K562 (cell line): ENCODE measurements around the gene AICDA. TPM values are rescaled to one million over a fixed set of nuclear protein-coding genes. Genes with fewer than 3 reads are reported as not detected.

Source experiments
- ATAC-seq: fragments of 200-7000 bp; cut with Tn5 transposase; 3 replicates; pipeline ENCODE4 v1.9.1; 2020; ENCODE audit warnings: moderate library complexity
- BruUV-seq: library from RNA; stranded (reverse); fragments of 400-500 nt; replicated peaks from 2 replicates; lab custom pipeline; 2021; lab: Mats Ljungman, UMichigan
- CTCF ChIA-PET: fragments of 300-600 bp; formaldehyde crosslinking; extraction: SDS; loops from one replicate; lab custom pipeline; 2021; ENCODE audit warnings: low intra/inter-chr PET ratio; lab: Yijun Ruan, JAX
- POLR2A ChIA-PET: fragments of 300-600, 350-650 bp; sonication (Branson Sonifier 250); formaldehyde crosslinking; extraction: SDS; loops from one replicate; lab custom pipeline; 2021; ENCODE audit warnings: antibody characterized with exemption, inconsistent platforms; lab: Yijun Ruan, JAX
- DNase-seq, 4 experiments: peaks; one replicate each; pipeline versions ENCODE4 v3.0.0 to v3.0.0-alpha.2; 2011 to 2018; ENCODE audit warnings: low spot score in 3 of 4, mixed read lengths in 3 of 4; ENCODE audit errors: extremely low read depth in 1 of 4
- FAIRE-seq: peaks from 2 replicates; lab custom pipeline; 2011; peaks lifted over from hg19 to GRCh38; lab: Jason Lieb, UNC
- H2AFZ ChIP-seq: 2 replicates; pipeline ENCODE4 v1.6.0; 2011; ENCODE audit warnings: low read depth, low read length, control low read depth, inconsistent platforms
- H3K27ac ChIP-seq: fragments of 200-600 bp; 3 replicates; pipeline ENCODE4 v1.8.0; 2011; ENCODE audit warnings: low read depth, mild to moderate bottlenecking, control low read depth, inconsistent platforms, low read length, moderate library complexity, mixed read lengths; ENCODE audit errors: extremely low read depth
- H3K27me3 ChIP-seq, 2 experiments: fragments of 300-600 bp in 1 of 2; 2 replicates in 1 of 2; 3 replicates in 1 of 2; pipeline versions ENCODE4 v1.6.0 to v1.8.0; 2011; ENCODE audit warnings: inconsistent platforms in 2 of 2, low read length in 2 of 2, mild to moderate bottlenecking in 1 of 2, mixed read lengths in 1 of 2, moderate library complexity in 1 of 2; ENCODE audit not compliant: control insufficient read depth in 2 of 2, insufficient read depth in 2 of 2
- H3K36me3 ChIP-seq: fragments of 300-600 bp; 3 replicates; pipeline ENCODE4 v1.8.0; 2011; ENCODE audit warnings: mild to moderate bottlenecking, low read length, inconsistent platforms; ENCODE audit not compliant: control insufficient read depth, insufficient read depth
- H3K4me1 ChIP-seq, 2 experiments: fragments of 200-600 bp in 1 of 2; replicated peaks in 1 of 2; 2 replicates in 1 of 2; 3 replicates in 1 of 2; pipeline versions ENCODE4 v1.5.1 to v1.8.0; 2011; ENCODE audit warnings: inconsistent platforms in 2 of 2, low read length in 2 of 2, mild to moderate bottlenecking in 1 of 2, mixed read lengths in 1 of 2, moderate library complexity in 1 of 2; ENCODE audit not compliant: control insufficient read depth in 2 of 2, insufficient read depth in 2 of 2
- H3K4me2 ChIP-seq: 2 replicates; pipeline ENCODE4 v1.6.1; 2011; ENCODE audit warnings: low read length, control low read depth, inconsistent platforms, mixed read lengths; ENCODE audit not compliant: insufficient read depth
- H3K4me3 ChIP-seq: fragments of 200-600 bp; sonication (generic), shearing (Covaris generic); 2 replicates; pipeline ENCODE4 v1.5.1; 2016; ENCODE audit warnings: control low read depth, inconsistent platforms
- H3K79me2 ChIP-seq: fragments of 200-600 bp; 3 replicates; pipeline ENCODE4 v1.8.0; 2011; ENCODE audit warnings: low read length, inconsistent platforms; ENCODE audit not compliant: control insufficient read depth, insufficient read depth
- H3K9ac ChIP-seq, 2 experiments: 2 replicates each; pipeline versions ENCODE4 v1.6.0 to v1.6.1; 2011; ENCODE audit warnings: low read depth in 2 of 2, low read length in 2 of 2, control low read depth in 1 of 2, inconsistent platforms in 1 of 2, mild to moderate bottlenecking in 1 of 2, mixed read lengths in 1 of 2; ENCODE audit not compliant: insufficient read depth in 1 of 2
- H3K9me1 ChIP-seq: one replicate; pipeline ENCODE4 v1.6.0; 2011; ENCODE audit warnings: inconsistent platforms, mild to moderate bottlenecking, low read length, moderate library complexity; ENCODE audit not compliant: control insufficient read depth, insufficient read depth
- H3K9me3 ChIP-seq: replicated peaks from 2 replicates; pipeline ENCODE4 v1.5.1; 2011; ENCODE audit warnings: low read depth, low read length, inconsistent platforms; ENCODE audit not compliant: control insufficient read depth, insufficient read depth
- H4K20me1 ChIP-seq: replicated peaks from 2 replicates; pipeline ENCODE4 v1.6.1; 2011; ENCODE audit warnings: low read length, inconsistent platforms, mixed read lengths; ENCODE audit not compliant: control insufficient read depth, insufficient read depth
- ATF4 ChIP-seq: fragments of 450-650 bp; formaldehyde crosslinking; IDR thresholded peaks from 2 replicates; pipeline ENCODE4 v1.4.0; 2022; ENCODE audit warnings: mild to moderate bottlenecking, moderate library complexity
- BRD4 ChIP-seq: fragments of 200-600 bp; sonication (generic); IDR thresholded peaks from 2 replicates; pipeline ENCODE4 v1.6.1; 2017; ENCODE audit warnings: inconsistent platforms
- BRD9 ChIP-seq: fragments of 450-650 bp; IDR thresholded peaks from 2 replicates; pipeline ENCODE4 v1.6.1; 2018; ENCODE audit warnings: low read depth; ENCODE audit not compliant: partially characterized antibody
- FOXP1 ChIP-seq: sonication (generic); formaldehyde crosslinking; IDR thresholded peaks from 2 replicates; pipeline ENCODE4 v1.8.0; 2022; ENCODE audit warnings: mild to moderate bottlenecking, missing genetic modification reagents
- KAT2B ChIP-seq: IDR thresholded peaks from one replicate; pipeline ENCODE4 v1.6.1; 2012; ENCODE audit warnings: low read depth, mild to moderate bottlenecking, control low read depth, inconsistent platforms, low read length, moderate library complexity
- L3MBTL2 ChIP-seq: fragments of 450-650 bp; IDR thresholded peaks from 2 replicates; pipeline ENCODE4 v1.6.1; 2016; ENCODE audit warnings: mild to moderate bottlenecking, moderate library complexity
- NRF1 ChIP-seq, 2 experiments: fragments of 450-650 bp; IDR thresholded peaks in 1 of 2; conservative IDR thresholded peaks in 1 of 2; 2 replicates each; pipeline ENCODE4 v1.6.1; 2014; ENCODE audit warnings: mild to moderate bottlenecking in 2 of 2
- PHTF2 ChIP-seq: fragments of 250-450 bp; sonication (Bioruptor Pico); IDR thresholded peaks from 2 replicates; pipeline ENCODE4 v1.5.0; 2021; ENCODE audit warnings: mild to moderate bottlenecking
- POLR2AphosphoS5 ChIP-seq: IDR thresholded peaks from 2 replicates; pipeline ENCODE4 v1.6.1; 2011; ENCODE audit warnings: mild to moderate bottlenecking, low read depth, low read length, moderate library complexity; ENCODE audit not compliant: control insufficient read depth, insufficient read depth
- ZBTB33 ChIP-seq: sonication (generic); formaldehyde crosslinking; IDR thresholded peaks from 2 replicates; pipeline ENCODE4 v1.8.1; 2023; ENCODE audit warnings: mild to moderate bottlenecking, missing genetic modification reagents
- ZC3H4 ChIP-seq: sonication (generic); formaldehyde crosslinking; IDR thresholded peaks from 2 replicates; pipeline ENCODE4 v1.9.0; 2021; ENCODE audit warnings: missing genetic modification reagents, borderline replicate concordance
- ZNF121 ChIP-seq: sonication (generic); formaldehyde crosslinking; conservative IDR thresholded peaks from 2 replicates; pipeline ENCODE4 v1.8.0; 2022; ENCODE audit warnings: missing genetic modification reagents
- WGBS: fragments of 100-300 bp; shearing (Covaris generic); methylation state at CpG from one replicate; pipeline ENCODE4 v1.1.6; 2016; ENCODE audit warnings: low coverage, mixed read lengths; ENCODE audit not compliant: insufficient coverage; ENCODE audit errors: missing lambda C conversion rate; 5-methylcytosine and 5-hydroxymethylcytosine counted together
- in situ Hi-C: fragments of 300-500 bp; cut with MboI; formaldehyde crosslinking; loops from 4 replicates; pipeline ENCODE4 v1.15.0; 2018; ENCODE audit warnings: inconsistent platforms, mixed read lengths
- intact Hi-C: fragments of 100-400 bp; cut with micrococcal nuclease; formaldehyde crosslinking; loops from 2 replicates; pipeline ENCODE4 v1.14.2; 2022
- polyA plus RNA-seq, 8 experiments: library from polyadenylated mRNA; depleted of rRNA in 4 of 8; stranded (reverse) in 5 of 8; unstranded in 3 of 8; fragments of >200 nt; fragmentation: Nextera tagmentation in 2 of 8; fragmentation: Illumina TruSeq in 1 of 8; extraction: Ambion mirVana in 2 of 8; extraction: Trizol in 1 of 8; gene quantifications; 2 replicates each; pipeline versions ENCODE4 v1.2.1 to v1.2.3, GENCODE V29; 2011 to 2014; ENCODE audit warnings: inconsistent platforms in 1 of 8, missing spikeins in 1 of 8
- total RNA-seq, 7 experiments: library from RNA; depleted of rRNA in 6 of 7; stranded (reverse); fragments of >200 nt in 6 of 7; fragmentation: Illumina TruSeq in 2 of 7; extraction: Trizol in 2 of 7; gene quantifications; 2 replicates each; pipeline versions ENCODE4 v1.2.1 to v1.2.3, GENCODE V29; 2011 to 2021; ENCODE audit warnings: low replicate concordance in 1 of 7

The AICDA gene
- total and polyA plus RNA-seq, 9 of the 15 experiments (the other 6 are each of a cell fraction or from before 2014, with no cell fraction given) = not detected

- Histone ChIP-seq H3K4me1 (peaks cover 0 to 4% of the 10 kb centered on the region in 2 experiments; a peak in 2 of 5 replicates), H2AFZ (no peak overlapping the region), H3K79me2 (no peaks in the 10 kb centered on the region), H3K9me3 (no peaks in the 10 kb centered on the region), H3K4me3 (no peak overlapping the region), H3K9me1 (no peaks in the 10 kb centered on the region), H3K4me2 (no peak overlapping the region), H3K27ac (no peak overlapping the region), H3K27me3 (peaks cover 9% of the 10 kb centered on the region in 2 experiments), H4K20me1 (no peaks in the 10 kb centered on the region), H3K36me3 (no peaks in the 10 kb centered on the region), H3K9ac (no peak overlapping the region)
- no peak for TF ChIP-seq BRD4
- TF ChIP-seq ATF4 = no peak
- TF ChIP-seq BRD9 = no peak
- TF ChIP-seq PHTF2 (CRISPR knock-in tag) = no peak
- TF ChIP-seq NRF1 (conservative IDR thresholded peaks at IDR 0.05 in 1 of 2, IDR thresholded peaks at IDR 0.05 in 1 of 2) = peak; percentile 60 to 63
- no peak for TF ChIP-seq FOXP1 (CRISPR knock-in tag)
- no peak for TF ChIP-seq ZC3H4 (CRISPR knock-in tag)
- no peak for TF ChIP-seq POLR2AphosphoS5
- TF ChIP-seq ZBTB33 (CRISPR knock-in tag) = no peak
- TF ChIP-seq L3MBTL2 = peak; percentile 25; the same call in 1 of the 2 replicates
- no peak for TF ChIP-seq KAT2B
- no peak for TF ChIP-seq ZNF121
- FAIRE-seq = no peak
- 19% methylated on average over 30 of the region's 30 CpGs for WGBS
- in situ Hi-C loops (no loop called here), intact Hi-C loops (loop anchor here (5.0 kb wide), 1 partner anchor 63 kb away; the partner anchor contains the start of gene CLEC4E)
- no peak for ATAC-seq
- CTCF ChIA-PET = no interaction called here
- POLR2A ChIA-PET = no interaction called here
- no peak for DNase-seq
- BruUV-seq = no TSS peak
Measured at GRCh38 chr12:8605057-8605456, 7.6 kb downstream of the AICDA start.
